GOT3 (cell line): ENCODE measurements around the gene SLAMF7.

ENCODE experiments used
- DNase-seq: peaks from one replicate; lab custom pipeline; 2025; ENCODE audit warnings: mixed read lengths; lab: John Stamatoyannopoulos, UW

SLAMF7 gene

DNA sequence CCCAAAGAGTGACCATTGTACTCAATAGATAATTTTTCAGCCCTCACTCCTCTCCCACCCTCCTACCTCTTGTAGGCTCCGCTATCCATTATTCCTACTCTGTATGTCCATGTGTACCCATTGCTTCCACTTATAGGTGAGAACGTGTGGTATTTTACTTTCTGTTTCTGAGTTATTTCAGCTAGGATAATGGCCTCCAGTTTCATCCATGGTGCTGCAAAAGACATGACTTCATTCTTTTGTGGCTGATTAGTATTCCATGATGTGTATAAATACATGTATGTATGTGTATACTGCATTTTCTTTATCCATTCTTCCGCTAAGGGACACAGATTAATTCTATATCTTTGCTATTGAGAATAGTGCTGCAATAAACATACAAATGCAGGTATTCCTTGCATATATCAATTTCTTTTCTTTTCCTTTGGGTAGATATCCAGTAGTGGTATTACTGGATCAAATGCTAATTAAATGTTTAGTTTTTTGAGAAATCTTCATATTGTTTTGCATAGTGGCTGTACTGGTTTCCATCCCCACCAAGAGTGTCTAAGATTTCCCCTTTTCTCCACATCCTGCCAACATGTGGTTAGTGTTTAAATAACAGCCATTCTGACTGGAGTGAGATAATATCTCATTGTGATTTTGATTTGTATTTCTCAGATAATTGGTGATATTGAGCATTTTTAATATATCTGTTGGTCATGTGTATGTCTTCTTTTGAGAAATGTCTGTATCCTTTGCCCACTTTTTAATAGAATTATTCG, 61.8 kb downstream of the SLAMF7 start:
- DNase-seq, result no peak

DNA sequence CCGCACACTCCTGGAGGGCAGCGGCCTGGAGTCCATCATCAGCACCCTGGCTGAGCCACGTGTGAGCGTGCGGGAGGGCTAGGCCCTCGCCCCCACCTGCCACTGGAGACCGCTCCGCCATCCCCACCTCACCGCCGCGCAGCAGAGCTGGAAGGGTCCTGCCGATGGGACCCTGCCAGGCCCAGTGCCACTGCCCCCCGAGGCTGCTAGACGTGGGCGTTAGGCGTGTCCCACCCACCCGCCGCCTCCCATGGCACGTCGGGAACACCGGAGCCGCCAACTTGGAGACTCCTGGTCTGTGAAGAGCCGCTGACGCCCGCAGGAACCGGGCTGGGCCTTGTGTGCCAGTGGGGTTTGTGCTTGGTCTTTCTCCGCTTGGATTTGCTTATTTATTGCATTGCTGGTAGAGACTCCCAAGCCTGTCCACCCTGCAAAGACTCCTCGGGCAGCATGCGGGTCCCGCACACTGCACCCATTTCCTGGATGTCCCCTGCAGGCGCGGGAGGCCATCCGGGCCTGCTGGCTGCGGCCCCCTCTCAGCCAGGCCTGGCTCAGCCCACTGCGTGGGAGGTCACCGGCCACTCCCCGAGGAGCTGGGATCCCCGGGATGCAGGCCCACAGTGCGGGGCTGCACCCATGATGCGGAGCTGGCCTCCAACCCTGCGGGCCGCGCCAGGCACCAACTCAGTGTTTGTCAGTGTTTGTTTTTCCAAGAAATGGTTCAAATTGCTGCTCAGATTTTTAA, 63.0 kb downstream of the SLAMF7 start:
- DNase-seq, result no peak
